IMR-90 (cell line): ENCODE results near the gene LRP1B. TPM values are rescaled to one million over a fixed set of nuclear protein-coding genes. Genes with fewer than 3 reads are reported as not detected.

Source experiments
- ATAC-seq: fragments of 200-7000 bp; cut with Tn5 transposase; 2 replicates; pipeline ENCODE4 v1.9.1; 2020; ENCODE audit warnings: low read depth, mild to moderate bottlenecking, moderate library complexity
- BruUV-seq: library from RNA; stranded (reverse); fragments of 400-500 nt; replicated peaks from 2 replicates; lab custom pipeline; 2021; lab: Mats Ljungman, UMichigan
- CTCF ChIA-PET: fragments of 300-600 bp; formaldehyde crosslinking; extraction: SDS; loops from one replicate; lab custom pipeline; 2021; ENCODE audit warnings: antibody characterized with exemption; lab: Yijun Ruan, JAX
- POLR2A ChIA-PET: fragments of 300-600 bp; sonication (Branson Sonifier 250); formaldehyde crosslinking; loops from one replicate; lab custom pipeline; 2022; ENCODE audit warnings: antibody characterized with exemption; ENCODE audit not compliant: unreplicated experiment; lab: Charles Lee
- DNase-seq: peaks from one replicate; pipeline ENCODE4 v3.0.0; 2013
- H2AFZ ChIP-seq: replicated peaks from 2 replicates; pipeline ENCODE3; 2013; ENCODE audit warnings: low read length, mild to moderate bottlenecking; ENCODE audit not compliant: poor library complexity
- H2AK5ac ChIP-seq: 2 replicates; pipeline ENCODE4 v1.6.1; 2013; ENCODE audit warnings: low read depth, low read length, inconsistent platforms
- H2AK9ac ChIP-seq: replicated peaks from 2 replicates; pipeline ENCODE3; 2013; ENCODE audit warnings: mild to moderate bottlenecking, low read depth, low read length, moderate library complexity; ENCODE audit not compliant: poor library complexity
- H2BK120ac ChIP-seq: 2 replicates; pipeline ENCODE4 v1.6.1; 2013; ENCODE audit warnings: low read depth, low read length, inconsistent platforms
- H2BK15ac ChIP-seq: 3 replicates; pipeline ENCODE4 v1.6.1; 2013; ENCODE audit warnings: low read depth, low read length, inconsistent platforms
- H2BK20ac ChIP-seq: 2 replicates; pipeline ENCODE4 v1.6.1; 2013; ENCODE audit warnings: low read depth, mild to moderate bottlenecking, inconsistent platforms, low read length, moderate library complexity
- H2BK5ac ChIP-seq: 2 replicates; pipeline ENCODE4 v1.6.1; 2013; ENCODE audit warnings: mild to moderate bottlenecking, low read depth, low read length, inconsistent platforms; ENCODE audit not compliant: poor library complexity, severe bottlenecking
- H3K14ac ChIP-seq: replicated peaks from 2 replicates; pipeline ENCODE4 v1.6.1; 2013; ENCODE audit warnings: low read depth, low read length, inconsistent platforms
- H3K18ac ChIP-seq: 2 replicates; pipeline ENCODE4 v1.6.1; 2013; ENCODE audit warnings: low read depth, low read length, control low read depth
- H3K23ac ChIP-seq: 2 replicates; pipeline ENCODE4 v1.6.1; 2013; ENCODE audit warnings: low read depth, low read length, inconsistent platforms
- H3K27ac ChIP-seq: 2 replicates; pipeline ENCODE4 v1.5.1; 2013; ENCODE audit warnings: mild to moderate bottlenecking, control low read depth, low read length; ENCODE audit not compliant: insufficient read depth
- H3K27me3 ChIP-seq: 2 replicates; pipeline ENCODE4 v1.6.1; 2013; ENCODE audit warnings: low read length; ENCODE audit not compliant: control insufficient read depth, insufficient read depth
- H3K36me3 ChIP-seq: 2 replicates; pipeline ENCODE4 v1.6.1; 2013; ENCODE audit warnings: low read length, mixed read lengths; ENCODE audit not compliant: control insufficient read depth, insufficient read depth
- H3K4ac ChIP-seq: 2 replicates; pipeline ENCODE4 v1.6.1; 2013; ENCODE audit warnings: low read depth, low read length, inconsistent platforms
- H3K4me1 ChIP-seq: 2 replicates; pipeline ENCODE4 v1.6.1; 2013; ENCODE audit warnings: low read length, mixed read lengths; ENCODE audit not compliant: control insufficient read depth, insufficient read depth
- H3K4me2 ChIP-seq: 2 replicates; pipeline ENCODE4 v1.6.1; 2013; ENCODE audit warnings: low read depth, mild to moderate bottlenecking, control low read depth, low read length, moderate library complexity
- H3K4me3 ChIP-seq: 2 replicates; pipeline ENCODE4 v1.5.1; 2013; ENCODE audit warnings: low read depth, mild to moderate bottlenecking, control low read depth, low read length, moderate library complexity; ENCODE audit not compliant: insufficient read depth
- H3K56ac ChIP-seq: 2 replicates; pipeline ENCODE4 v1.6.1; 2013; ENCODE audit warnings: low read length, inconsistent platforms; ENCODE audit not compliant: insufficient read depth; ENCODE audit errors: extremely low read depth
- H3K79me1 ChIP-seq, 2 experiments: 2 replicates each; pipeline ENCODE4 v1.6.1; 2013; ENCODE audit warnings: low read length in 2 of 2, inconsistent platforms in 1 of 2, low read depth in 1 of 2
- H3K9ac ChIP-seq: 2 replicates; pipeline ENCODE4 v1.6.1; 2013; ENCODE audit warnings: low read depth, low read length, control low read depth
- H3K9me1 ChIP-seq: 2 replicates; pipeline ENCODE4 v1.6.1; 2013; ENCODE audit warnings: low read length, inconsistent platforms; ENCODE audit not compliant: insufficient read depth
- H3K9me3 ChIP-seq: 2 replicates; pipeline ENCODE4 v1.6.1; 2013; ENCODE audit warnings: low read length; ENCODE audit not compliant: control insufficient read depth, insufficient read depth
- H4K20me1 ChIP-seq: 2 replicates; pipeline ENCODE4 v1.6.1; 2013; ENCODE audit warnings: low read length, inconsistent platforms; ENCODE audit not compliant: insufficient read depth
- H4K5ac ChIP-seq: 2 replicates; pipeline ENCODE4 v1.6.1; 2013; ENCODE audit warnings: mild to moderate bottlenecking, low read depth, low read length, control low read depth
- H4K8ac ChIP-seq, 2 experiments: 2 replicates each; pipeline ENCODE4 v1.6.1; 2013; ENCODE audit warnings: low read depth in 2 of 2, low read length in 2 of 2, control low read depth in 1 of 2, inconsistent platforms in 1 of 2
- H4K91ac ChIP-seq: 2 replicates; pipeline ENCODE4 v1.6.1; 2013; ENCODE audit warnings: low read depth, low read length, inconsistent platforms; ENCODE audit not compliant: insufficient read depth
- CTCF ChIP-seq: conservative IDR thresholded peaks from 2 replicates; pipeline ENCODE4 v1.5.1; 2012; ENCODE audit warnings: mild to moderate bottlenecking, low read depth, low read length, improper control_type of control experiment
- MAZ ChIP-seq: IDR thresholded peaks from 2 replicates; pipeline ENCODE4 v1.6.1; 2012; ENCODE audit warnings: low read depth, mild to moderate bottlenecking, low read length, improper control_type of control experiment, moderate library complexity, borderline replicate concordance
- RFX5 ChIP-seq: IDR thresholded peaks from 2 replicates; pipeline ENCODE4 v1.8.0; 2012; ENCODE audit warnings: low read depth, mild to moderate bottlenecking, low read length, moderate library complexity
- WGBS, 2 experiments: methylation state at CpG; one replicate each; pipeline versions ENCODE4 v1.1.5 to v1.1.7; 2013; ENCODE audit warnings: missing lambda C conversion rate in 2 of 2; ENCODE audit not compliant: insufficient read length in 1 of 2; ENCODE audit errors: extremely low coverage in 2 of 2; 5-methylcytosine and 5-hydroxymethylcytosine counted together
- dilution Hi-C: fragments of 300-500 bp; cut with HindIII; formaldehyde crosslinking; loops from one replicate; pipeline ENCODE4 v1.14.3; 2018; ENCODE audit warnings: low sequenced_read_pairs; ENCODE audit not compliant: unreplicated experiment
- in situ Hi-C: fragments of 300-500 bp; cut with MboI; formaldehyde crosslinking; loops from 3 replicates; pipeline ENCODE4 v1.14.3; 2019; ENCODE audit warnings: low sequenced_read_pairs, inconsistent platforms, mixed read lengths
- intact Hi-C: fragments of 100-400 bp; cut with micrococcal nuclease; formaldehyde crosslinking; loops from 2 replicates; pipeline ENCODE4 v1.10.0; 2022
- polyA plus RNA-seq, 3 experiments: library from polyadenylated mRNA; depleted of rRNA; stranded (reverse); fragments of >200 nt; gene quantifications; 2 replicates each; pipeline ENCODE4 v1.2.3, GENCODE V29; 2012; ENCODE audit warnings: low replicate concordance in 1 of 3
- total RNA-seq: library from RNA; depleted of rRNA; stranded (reverse); fragments of >200 nt; gene quantifications from 2 replicates; pipeline ENCODE4 v1.2.3, GENCODE V29; 2012

LRP1B gene
- total and polyA plus RNA-seq, 2 of the 4 experiments (the other 2 are of a cell fraction), result under 0.01 to 0.02 TPM

- no peak overlapping the region for H4K8ac ChIP-seq
- BruUV-seq, result no TSS peak
- H3K9me1 ChIP-seq, result no peaks in the 10 kb centered on the region
- no peak overlapping the region for H3K23ac ChIP-seq
- no peaks in the 10 kb centered on the region for H3K4me1 ChIP-seq
- WGBS, 2 experiments, result no CpG with 5 or more reads among the region's 2 CpGs
- TF ChIP-seq RFX5, result no peak
- TF ChIP-seq CTCF, result no peak
- no peak for TF ChIP-seq MAZ
- no peak overlapping the region for H3K9ac ChIP-seq
- no peak overlapping the region for H3K27ac ChIP-seq
- CTCF ChIA-PET, result no interaction called here
- no peaks in the 10 kb centered on the region for H3K79me1 ChIP-seq
- no peak overlapping the region for H3K18ac ChIP-seq
- intact Hi-C loops (no loop called here), in situ Hi-C loops (no loop called here), dilution Hi-C loops (no loop called here)
- no peaks in the 10 kb centered on the region for H4K20me1 ChIP-seq
- no peak overlapping the region for H3K56ac ChIP-seq
- no peak overlapping the region for H3K4ac ChIP-seq
- H2BK5ac ChIP-seq, result no peak overlapping the region
- no peaks in the 10 kb centered on the region for H3K36me3 ChIP-seq
- H2AK9ac ChIP-seq, result no peak overlapping the region
- H4K91ac ChIP-seq, result no peak overlapping the region
- H2BK15ac ChIP-seq, result no peak overlapping the region
- DNase-seq (no peak), ATAC-seq (no peak)
- H2AFZ ChIP-seq, result no peak overlapping the region
- no peaks in the 10 kb centered on the region for H3K9me3 ChIP-seq
- H2BK20ac ChIP-seq, result no peak overlapping the region
- no peak overlapping the region for H3K4me2 ChIP-seq
- H2BK120ac ChIP-seq, result no peak overlapping the region
- no peak overlapping the region for H4K5ac ChIP-seq
- POLR2A ChIA-PET, result no interaction called here
- H3K14ac ChIP-seq, result no peak overlapping the region
- no peak overlapping the region for H2AK5ac ChIP-seq
- no peak overlapping the region for H3K4me3 ChIP-seq
- no peaks in the 10 kb centered on the region for H3K27me3 ChIP-seq
Measured at GRCh38 chr2:140717481-140717880, 1413.3 kb downstream of the LRP1B start.
